Upper lobe of left lung (tissue), 4 donors: ENCODE results near the gene BMP4.

Source experiments
- POLR2A ChIP-seq, 4 donors: fragments of 450-650 bp; IDR thresholded peaks; one replicate each; pipeline ENCODE4 v1.5.1; 2016 to 2017; ENCODE audit warnings: antibody characterized with exemption in 4 of 4, mild to moderate bottlenecking in 2 of 4
- TF ChIP-seq, protein P1 (sequence below), 6 experiments: fragments of 450-650 bp in 4 of 6; fragments of 200-600 bp in 2 of 6; sonication (generic) in 2 of 6; IDR thresholded peaks; one replicate each; pipeline ENCODE4 v1.5.1; 2016 to 2019; ENCODE audit warnings: antibody characterized with exemption in 6 of 6

DNA sequence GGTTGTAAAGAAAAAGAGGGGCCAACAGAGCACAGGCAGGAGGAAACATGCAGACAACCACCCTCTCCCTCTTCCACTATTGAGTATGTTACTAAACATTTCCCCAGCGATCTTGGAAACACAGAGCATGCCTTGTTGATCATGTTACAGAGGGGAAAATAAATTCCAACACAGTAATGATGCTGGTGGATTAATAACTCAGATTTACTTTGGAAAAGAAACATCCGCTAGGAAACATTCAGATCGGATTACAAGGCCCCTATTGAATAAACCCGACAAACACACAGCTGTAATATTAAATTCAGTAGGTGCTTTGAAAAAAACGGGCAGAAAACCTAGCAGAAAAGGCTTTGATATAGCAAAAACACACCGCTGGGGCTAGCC lies 5.4 kb downstream of the BMP4 start:
- TF ChIP-seq POLR2A (IDR thresholded peaks at IDR 0.05): no peak
- TF ChIP-seq, protein P1, sequence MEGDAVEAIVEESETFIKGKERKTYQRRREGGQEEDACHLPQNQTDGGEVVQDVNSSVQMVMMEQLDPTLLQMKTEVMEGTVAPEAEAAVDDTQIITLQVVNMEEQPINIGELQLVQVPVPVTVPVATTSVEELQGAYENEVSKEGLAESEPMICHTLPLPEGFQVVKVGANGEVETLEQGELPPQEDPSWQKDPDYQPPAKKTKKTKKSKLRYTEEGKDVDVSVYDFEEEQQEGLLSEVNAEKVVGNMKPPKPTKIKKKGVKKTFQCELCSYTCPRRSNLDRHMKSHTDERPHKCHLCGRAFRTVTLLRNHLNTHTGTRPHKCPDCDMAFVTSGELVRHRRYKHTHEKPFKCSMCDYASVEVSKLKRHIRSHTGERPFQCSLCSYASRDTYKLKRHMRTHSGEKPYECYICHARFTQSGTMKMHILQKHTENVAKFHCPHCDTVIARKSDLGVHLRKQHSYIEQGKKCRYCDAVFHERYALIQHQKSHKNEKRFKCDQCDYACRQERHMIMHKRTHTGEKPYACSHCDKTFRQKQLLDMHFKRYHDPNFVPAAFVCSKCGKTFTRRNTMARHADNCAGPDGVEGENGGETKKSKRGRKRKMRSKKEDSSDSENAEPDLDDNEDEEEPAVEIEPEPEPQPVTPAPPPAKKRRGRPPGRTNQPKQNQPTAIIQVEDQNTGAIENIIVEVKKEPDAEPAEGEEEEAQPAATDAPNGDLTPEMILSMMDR (IDR thresholded peaks at IDR 0.05): no peak
